GM18858 (cell line): ENCODE measurements around the gene ADAMTS17.

ENCODE experiments used
- ATAC-seq: cut with Tn5 transposase; IDR thresholded peaks from one replicate; pipeline ENCODE4 v1.9.1; 2021; ENCODE audit not compliant: unreplicated experiment

The ADAMTS17 gene

DNA sequence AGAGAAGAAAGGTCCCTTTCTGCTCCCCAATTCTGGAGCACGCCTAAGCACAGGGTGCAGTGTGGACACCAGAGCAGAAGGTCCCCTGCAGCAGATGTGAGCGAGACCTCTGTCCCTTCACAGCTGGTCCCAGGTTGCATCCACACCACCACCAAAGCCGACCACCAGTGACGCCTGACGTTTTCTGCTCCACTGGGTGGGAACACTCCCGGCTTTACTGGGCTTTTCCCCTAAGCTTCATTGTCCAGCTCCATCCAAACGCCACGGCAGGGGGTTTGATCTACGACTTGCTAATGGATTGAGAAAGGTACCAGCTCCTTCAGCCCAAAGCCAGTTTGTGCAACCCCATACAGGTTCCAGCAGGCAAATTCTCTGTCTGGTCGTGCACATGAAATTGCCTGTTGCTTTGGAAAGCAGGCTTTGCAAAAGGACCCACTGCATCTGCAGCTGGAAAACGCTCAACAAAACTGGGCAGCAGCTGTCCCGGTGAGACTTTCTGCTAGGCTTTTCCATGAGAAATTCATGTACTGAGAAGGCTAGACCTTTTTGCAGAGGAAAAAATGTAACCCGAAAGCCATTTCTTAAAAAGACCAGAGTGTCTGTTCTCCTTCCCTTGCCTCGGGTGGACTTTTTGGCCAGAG is 31.1 kb downstream of the ADAMTS17 start:
- no peak for ATAC-seq

DNA sequence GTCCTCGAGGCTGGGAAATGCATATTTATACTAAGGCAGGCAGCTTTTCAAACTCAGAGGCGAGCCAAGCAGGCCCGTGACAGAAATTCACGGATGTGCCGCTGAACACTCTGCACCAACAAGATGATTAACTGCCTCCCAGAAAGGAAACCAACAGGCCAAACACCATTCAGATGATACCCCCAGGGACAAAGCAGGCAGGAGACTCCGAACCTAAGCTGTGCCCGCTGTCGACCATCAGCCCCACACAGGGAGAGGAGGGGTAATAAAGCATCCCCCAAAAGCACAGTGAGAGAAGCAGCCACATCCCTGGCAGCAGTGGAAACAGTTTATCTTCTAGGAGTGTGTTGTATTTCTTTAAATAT is 31.8 kb downstream of the ADAMTS17 start:
- ATAC-seq: no peak

DNA sequence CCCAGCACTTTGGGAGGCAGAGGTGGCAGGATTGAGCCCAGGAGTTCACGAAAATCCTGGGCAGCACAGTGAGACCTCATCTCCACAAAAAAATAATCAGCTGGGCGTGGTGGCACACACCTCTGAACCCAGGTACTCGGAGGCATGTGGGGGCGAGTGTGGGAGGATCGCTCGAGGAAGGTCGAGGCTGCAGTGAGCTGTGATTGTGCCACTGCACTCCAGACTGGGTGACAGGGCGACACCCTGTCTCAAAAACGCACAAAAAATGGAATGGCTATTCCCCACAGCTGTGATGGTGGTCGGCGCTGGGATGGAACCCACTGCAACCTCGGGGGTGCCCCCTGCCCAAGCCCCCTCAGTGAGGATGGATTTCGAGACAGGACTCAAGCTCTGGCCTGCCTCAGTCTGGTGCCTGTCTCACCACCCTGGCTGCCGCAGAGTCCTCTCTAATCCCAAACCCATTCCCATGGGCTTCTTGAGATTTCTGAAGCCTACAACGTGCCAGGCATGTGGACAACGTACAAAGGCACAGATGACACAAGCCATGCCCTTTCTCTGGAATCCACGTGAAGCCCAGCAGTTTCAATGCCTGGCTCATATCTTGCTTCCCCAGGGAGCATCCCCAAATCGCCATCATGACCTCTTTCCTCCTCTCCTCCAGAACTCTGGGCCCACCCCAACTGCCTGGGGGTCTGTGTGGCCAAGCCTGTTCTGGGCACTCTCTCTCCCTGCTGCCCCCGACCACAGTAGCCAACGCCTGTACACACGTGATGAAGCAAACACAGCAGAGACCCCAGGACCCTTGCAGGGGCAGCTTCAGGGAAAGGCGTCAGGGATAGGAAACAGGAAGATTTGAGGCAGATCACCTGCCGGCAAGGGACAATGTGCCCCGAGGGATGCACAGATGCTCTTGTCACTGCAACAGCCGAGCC is 32.4 kb downstream of the ADAMTS17 start:
- ATAC-seq: no peak

DNA sequence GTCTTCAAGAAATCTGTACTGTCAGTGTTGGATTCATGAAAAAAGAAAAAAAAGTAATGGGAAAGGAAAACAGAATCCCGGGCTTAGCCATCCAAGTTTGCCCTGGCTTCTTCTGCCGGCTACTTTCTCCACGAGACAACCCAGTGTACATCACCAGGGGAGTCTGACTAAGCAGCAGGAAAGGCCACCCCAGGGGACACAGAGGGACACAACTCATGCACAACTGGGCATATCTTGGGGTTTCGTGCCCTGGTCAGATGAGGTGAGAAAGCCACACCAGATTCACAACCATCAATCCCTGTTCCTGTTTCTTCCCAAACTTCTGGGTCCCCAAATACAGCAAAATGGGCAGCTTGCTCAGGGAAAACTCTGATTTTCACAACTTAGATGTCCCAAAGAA is 33.2 kb downstream of the ADAMTS17 start:
- ATAC-seq: no peak

DNA sequence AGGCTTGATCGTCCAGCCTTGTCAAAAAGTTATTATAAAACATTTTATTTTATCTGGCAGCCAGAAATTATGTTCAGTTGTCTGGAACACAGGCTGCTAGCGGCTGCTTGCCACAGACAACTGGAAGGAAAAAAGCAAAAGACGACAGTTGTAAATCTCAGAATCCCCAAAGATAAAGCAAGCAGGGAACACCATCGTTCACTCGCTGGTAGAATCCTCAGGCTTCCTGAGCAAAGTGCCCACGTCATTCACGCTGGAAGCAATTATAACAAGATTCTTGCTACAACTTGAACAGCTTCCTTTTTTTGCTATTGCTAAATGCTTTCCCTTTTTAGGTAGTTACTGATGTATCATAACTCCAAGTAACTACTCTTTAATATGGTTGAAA is 33.6 kb downstream of the ADAMTS17 start:
- ATAC-seq: no peak

DNA sequence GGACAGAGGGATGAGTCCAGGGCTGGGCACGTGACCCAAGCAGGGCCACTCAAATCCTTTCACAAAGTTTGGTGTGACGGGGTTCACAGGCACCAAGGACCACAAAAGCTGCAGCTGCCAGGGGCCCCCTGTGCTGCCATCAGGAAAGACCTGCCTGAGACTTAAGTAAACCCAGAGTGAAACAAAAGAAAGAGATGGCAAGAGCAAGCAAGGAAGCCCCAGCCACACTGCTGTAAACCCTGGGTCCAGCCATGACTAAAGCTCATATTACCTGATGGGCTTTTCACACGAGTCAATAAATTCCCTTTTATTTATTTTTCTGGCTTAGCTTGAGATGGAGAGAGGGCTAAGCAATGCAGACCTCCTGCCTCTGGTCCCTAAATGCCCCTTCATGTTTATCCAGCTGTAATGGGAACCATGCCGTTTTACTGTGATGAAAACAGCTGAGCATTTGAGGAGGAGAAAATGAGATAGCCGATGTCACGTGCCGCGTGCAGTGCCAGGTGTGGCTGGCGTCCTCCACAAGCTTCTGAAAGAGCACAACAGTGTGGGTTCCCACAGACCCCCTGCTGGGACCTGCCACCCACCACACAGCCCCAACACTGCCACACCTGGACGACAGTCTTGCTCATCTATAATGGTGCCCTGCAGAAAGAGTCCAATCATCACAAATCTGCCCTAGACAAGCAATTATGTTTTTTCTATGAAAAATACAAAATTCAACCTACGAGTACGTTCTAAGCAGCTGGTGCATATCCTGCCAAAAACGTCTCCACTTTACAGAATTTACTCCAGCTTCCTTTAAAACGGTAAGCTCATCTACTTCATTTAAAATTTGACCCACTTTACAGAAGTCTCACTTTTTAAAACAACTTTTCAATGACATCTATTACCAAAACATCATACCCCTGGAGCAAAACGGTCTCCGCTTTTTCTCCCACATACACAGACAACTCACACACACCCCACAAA is 34.2 kb downstream of the ADAMTS17 start:
- no peak for ATAC-seq

DNA sequence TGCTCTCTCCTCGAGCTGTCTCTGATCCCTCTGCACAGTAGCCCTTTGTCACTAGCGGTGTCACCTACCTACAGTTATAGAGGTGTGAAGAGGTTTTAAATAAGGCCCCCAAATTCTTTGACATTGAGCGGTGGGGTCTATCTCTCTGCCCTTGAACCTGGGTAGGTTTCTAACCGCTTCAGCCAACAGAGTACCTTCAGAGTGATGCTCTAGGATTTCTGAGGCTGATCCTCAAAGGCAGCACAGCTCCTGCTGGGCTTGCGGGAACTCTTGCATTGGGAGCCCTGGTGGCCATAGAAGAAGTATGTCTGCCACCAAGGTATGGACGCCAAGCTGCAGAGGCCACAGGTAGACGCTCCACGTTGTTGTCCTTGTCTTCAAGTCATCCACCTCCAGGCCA is 35.7 kb downstream of the ADAMTS17 start:
- ATAC-seq: no peak

DNA sequence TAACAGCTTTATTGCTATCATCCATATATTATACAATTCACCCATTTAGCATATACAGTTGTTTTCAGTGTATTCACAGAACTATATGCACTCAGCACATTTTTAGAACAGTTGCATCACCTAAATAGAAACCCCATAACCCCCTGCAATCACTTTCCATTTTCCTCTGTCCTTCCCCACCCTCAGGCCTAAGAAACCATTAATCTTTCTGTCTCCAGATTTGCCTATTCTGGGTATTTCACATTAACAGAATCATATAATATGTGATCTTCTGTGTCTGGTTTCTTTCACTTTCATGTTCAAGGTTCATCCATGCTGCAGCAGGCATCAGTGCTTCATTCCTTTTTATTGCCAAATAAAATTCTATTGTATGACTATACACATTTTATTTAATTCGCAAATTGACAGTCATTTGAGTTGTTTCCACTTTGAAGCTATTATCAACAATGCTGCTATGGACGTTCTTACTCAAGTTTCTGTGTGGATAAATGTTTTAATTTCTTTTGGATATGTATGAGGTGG is 39.8 kb downstream of the ADAMTS17 start:
- ATAC-seq: no peak

DNA sequence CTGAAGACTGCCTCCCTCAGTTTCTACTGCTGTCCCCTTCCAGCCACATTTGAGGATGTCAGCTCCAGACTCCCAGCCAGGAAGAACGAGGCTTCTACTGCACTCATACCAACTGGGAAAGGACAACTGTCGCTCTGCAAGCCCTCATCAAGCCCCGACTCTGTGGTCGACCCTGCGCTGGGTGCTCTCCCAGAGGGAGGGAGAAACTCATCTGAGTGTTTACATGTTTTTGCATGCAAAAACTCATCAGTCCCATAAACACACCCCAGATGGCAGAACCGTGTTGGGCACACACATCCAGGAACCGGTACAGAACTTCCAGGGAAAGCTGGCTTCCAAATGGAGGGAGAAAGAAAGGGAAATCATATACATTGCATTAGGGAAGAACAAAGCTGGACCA is 43.5 kb downstream of the ADAMTS17 start:
- ATAC-seq: no peak

DNA sequence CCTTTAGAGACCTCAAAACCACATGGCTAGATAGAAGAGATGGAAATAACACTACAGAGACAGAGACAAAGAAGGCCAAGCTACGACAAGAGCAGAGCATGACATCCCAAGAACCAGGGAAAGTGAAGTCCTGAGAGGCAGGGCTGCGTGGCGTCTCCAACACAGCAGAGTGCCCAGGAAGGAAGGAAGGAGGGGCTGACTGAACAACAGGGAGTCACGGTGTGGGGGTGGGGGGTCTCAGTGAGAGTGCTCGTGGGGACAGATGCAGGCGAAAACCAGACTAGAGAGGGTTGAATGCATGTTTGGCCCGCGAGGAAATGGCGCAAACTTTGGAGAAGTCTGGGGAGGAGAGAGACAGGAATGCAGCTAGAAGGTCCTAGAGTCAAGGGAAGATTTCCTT is 44.0 kb downstream of the ADAMTS17 start:
- ATAC-seq: no peak

DNA sequence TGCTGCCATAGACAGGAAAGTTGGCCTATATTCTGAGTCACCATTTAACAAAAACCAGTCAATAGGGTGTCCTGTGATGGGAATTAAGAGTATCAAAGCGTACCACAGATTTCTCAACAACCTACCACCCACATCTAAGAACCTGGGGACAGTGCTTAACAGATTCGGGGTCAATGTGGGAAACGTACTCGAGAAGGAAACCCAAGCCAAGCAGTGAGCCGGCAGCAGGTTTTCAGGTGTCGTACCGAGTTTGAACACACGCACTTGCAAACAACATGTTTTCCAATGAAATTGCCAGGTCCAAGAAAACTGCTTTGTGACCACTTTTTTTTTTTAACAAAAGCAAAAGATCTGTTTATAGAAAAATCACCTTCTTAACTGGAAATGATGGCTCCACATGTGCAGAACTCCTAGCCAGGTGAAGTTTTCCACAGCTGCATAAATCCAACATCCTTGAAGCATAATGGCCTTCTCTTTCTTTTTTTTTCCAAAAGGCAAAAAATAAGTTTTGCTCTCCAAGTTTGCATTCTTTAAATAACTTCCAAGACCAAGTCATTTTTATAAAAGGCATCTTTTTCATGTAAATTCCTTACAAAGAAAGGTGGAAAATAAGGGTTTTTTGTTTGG is 45.7 kb downstream of the ADAMTS17 start:
- no peak for ATAC-seq

DNA sequence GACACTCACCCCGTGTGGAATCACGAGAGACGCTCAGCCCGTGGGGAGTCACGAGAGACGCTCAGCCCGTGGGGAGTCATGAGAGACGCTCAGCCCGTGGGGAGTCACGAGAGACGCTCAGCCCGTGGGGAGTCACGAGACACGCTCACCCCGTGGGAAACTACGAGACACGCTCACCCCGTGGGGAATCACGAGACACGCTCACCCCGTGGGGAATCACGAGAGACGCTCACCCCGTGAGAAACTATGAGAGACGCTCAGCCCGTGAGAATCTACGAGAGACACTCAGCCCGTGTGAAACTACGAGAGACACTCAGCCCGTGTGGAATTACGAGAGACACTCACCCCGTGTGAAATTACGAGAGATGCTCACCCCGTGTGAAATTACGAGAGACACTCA is 49.8 kb downstream of the ADAMTS17 start:
- ATAC-seq: no peak

DNA sequence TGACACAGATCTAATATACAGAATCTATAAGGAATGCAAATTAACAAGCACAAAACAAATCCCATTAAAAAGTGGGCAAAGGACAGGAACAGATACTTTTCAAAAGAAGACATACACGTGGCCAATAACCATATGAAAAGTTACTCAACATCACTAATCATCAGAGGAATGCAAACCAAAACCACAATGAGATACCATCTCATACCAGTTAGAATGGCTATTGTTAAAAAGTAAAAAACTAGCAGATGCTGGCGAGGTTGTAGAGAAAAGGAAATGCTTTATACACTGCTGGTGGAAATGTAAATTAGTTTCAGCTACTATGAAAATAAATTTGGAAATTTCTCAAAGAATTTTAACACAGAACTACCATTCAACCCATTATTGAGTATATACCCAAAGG is 50.7 kb downstream of the ADAMTS17 start:
- ATAC-seq: no peak

DNA sequence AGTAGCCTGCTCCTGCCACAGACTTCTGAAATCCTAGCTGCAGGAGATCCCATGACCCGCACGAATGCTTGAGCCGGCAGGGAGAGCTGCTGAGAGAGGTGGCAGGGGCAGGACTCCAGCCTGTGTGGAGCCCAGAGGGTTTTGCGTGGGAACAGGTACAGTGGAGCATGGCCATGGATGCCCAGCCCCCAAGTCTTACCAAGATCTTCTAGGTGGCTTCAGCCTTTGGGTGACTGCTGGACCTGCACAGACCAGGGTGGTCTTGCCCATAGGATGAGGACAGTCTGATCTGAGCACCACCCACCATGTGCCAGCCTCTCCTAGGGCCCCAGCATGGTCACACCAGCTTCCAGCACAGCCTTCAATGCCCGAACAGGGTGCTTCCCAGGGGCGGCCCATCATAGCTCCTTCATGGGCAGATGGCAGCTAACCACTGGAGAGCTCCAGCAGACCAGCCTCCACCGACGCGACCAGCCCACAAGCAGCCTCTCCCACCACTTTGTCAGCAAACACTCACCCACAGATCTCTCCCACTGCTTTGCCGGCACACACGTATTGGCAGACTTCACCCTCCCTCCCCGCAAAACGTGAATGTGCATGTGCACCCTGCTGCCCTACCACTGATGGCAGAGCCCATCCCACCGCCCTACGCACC is 56.0 kb downstream of the ADAMTS17 start:
- ATAC-seq: no peak

DNA sequence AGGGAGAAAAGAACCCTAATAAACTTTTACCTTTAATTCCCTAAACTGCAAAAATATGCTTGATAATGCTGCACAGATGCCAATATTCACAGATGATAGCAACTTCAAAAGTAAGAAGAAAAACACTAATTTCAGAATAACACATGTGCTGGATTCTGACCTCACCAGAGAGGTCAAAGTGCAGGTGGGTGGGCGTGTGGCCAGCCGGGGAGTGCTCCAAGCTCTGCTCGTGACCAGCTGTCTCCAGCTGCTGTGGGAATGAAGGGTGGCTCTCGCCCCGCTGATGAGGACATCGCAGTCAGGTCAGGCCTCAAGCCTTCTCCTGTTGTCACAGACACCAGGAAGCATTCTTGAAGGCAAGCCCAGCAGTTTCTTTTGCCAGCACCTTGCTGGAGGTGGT is 57.1 kb downstream of the ADAMTS17 start:
- ATAC-seq: no peak

DNA sequence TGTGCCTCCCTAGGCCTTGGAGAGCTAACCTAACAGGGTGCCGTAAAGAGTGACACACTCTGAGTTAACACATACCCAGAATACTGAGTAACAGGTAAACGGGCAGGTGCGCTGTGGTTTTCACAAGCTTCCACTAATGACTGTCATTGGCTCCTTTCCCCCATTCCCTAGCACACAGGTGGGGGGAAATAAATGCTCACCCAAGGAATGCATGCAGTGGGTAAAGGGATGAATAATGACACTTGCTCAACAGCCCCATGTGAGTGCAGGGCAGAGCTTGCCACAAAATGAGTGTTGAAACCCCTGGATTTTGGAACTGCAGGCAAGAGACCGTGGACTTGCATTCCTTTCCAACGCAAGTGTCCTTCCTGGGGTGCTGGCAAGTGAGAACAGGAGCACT is 57.6 kb downstream of the ADAMTS17 start:
- no peak for ATAC-seq

DNA sequence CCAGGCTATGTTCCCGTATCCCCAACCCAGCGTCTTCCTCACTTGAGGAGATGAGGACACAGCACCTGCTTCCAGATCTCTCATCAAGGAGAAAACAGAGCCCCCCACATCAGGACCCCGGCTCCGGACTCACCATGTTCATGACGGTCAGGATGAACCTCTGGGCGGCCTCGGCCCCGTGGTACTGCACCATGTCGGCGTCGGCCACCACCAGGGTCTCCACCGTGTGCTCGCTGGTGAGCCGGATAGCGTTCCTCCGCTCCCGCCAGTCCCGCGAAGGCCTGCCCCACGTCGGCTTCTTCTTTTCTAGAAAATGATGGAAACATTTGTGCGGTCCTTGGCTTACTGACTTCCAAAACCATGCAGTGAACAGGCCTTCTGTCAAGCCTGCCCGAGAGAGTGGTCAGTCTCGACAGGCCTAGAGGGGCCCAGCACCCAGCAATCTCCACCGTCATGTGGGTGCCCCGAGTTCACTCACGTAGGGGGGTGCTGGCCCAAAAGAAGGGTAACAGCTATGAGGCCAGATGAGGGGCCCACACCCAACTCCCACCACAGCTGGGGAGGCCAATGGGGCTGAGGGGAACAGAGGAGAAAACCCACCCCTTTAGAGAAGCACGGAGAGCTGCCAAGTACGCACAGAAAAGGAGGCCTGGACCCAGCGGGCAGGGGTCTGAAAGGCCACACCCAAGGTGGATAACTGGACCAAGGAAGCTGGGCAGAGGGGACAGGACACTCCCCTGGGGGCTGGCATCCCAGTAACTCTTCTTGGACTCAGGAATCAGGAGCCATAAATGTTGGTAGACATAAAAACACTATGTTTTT is 60.5 kb downstream of the ADAMTS17 start:
- no peak for ATAC-seq

DNA sequence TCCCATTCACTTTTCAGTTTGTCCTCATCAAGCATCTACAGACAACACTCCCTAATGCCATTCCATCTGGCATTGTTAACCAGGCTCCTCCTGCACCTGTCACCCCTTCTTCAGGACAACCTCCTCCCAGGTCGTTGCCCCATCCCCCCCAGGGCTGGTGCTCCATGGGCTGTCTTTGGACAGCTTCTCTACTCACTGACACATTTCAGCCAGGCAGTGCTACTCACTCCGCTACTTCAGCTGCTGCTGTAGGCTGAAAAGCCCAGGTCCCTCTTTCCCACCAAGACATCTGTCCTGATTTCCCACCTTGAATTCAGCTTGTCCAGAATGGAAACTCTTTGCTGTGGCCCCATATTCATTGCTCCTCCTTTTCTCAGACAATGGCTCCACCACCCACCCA is 61.9 kb downstream of the ADAMTS17 start:
- ATAC-seq: no peak

DNA sequence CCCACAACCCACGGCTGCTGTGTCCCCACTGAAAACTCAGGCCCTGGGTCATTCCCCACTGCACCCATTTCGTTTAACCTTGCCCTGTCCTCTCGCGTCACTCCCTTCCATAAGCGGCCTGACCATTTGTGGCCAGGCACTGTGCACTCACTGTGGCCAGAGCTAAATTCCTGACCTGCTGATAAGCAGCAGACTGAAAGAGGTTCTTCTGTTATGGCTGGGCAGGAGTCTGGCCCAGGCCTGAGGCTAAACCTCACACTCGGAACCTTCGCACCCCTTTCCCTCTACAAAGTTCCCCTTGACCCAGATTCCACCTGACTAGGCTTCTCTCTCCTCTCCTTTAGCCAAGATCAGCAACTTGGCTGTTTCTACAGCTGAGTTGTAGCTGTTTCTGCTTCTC is 62.3 kb downstream of the ADAMTS17 start:
- ATAC-seq: no peak
